ENCODE data around the gene FLOT1.
A peak's percentile ranks its signal among the peaks of the same experiment; 100 is the strongest.

Gene FLOT1

GRCh38 chr6:30682143-30683117 is 60.1 kb downstream of the FLOT1 start:
- peak in 3 of 4 experiments; percentile 63 to 81 (median 70) for DNase-seq (ENCODE audit: low read depth in 4 of 4, low spot score in 1 of 4)

GRCh38 chr6:30681766-30682142 is 60.7 kb downstream of the FLOT1 start:
- no peak for DNase-seq (ENCODE audit: low read depth in 4 of 4, low spot score in 1 of 4)

GRCh38 chr6:30679765-30680535 is 62.5 kb downstream of the FLOT1 start:
- DNase-seq (ENCODE audit: low read depth in 4 of 4, low spot score in 1 of 4): no peak

GRCh38 chr6:30678964-30679726 is 63.3 kb downstream of the FLOT1 start:
- peak; percentile 82 to 88 (median 86) for DNase-seq (ENCODE audit: low read depth in 4 of 4, low spot score in 1 of 4)
